ENCODE data around the gene SCGB2B2.

DNA sequence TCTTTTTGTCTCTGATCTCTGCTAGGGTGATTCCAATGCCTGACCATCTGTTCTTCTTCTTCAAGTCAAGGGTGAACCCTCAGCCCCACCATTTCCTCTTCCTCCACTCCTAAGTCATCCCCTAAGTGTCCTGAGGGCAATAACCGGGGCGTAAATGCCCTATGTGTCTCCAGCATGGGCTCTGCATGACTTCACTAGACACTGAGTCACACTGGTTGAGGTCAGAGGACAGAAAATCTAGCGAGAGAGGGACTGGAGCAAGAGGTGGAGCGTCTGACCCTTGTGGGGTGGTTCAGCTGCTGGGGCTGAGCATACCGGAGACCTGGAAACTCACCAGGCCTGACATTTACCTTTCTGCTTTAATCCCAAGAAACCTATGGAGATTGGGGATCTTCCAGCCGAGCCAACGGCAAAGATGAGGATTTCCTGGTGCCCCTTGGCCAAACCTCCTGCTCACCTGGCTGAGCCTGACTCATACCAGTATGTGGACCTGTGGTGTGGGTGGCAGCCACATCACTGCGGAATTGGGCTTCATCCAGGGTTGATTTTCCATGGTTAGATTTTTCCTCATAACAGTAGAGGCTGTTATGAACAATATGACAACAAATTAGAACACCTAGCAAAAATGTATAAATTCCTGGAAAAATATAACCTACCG is 26.9 kb downstream of the SCGB2B2 start:
- TF ChIP-seq, protein P1, sequence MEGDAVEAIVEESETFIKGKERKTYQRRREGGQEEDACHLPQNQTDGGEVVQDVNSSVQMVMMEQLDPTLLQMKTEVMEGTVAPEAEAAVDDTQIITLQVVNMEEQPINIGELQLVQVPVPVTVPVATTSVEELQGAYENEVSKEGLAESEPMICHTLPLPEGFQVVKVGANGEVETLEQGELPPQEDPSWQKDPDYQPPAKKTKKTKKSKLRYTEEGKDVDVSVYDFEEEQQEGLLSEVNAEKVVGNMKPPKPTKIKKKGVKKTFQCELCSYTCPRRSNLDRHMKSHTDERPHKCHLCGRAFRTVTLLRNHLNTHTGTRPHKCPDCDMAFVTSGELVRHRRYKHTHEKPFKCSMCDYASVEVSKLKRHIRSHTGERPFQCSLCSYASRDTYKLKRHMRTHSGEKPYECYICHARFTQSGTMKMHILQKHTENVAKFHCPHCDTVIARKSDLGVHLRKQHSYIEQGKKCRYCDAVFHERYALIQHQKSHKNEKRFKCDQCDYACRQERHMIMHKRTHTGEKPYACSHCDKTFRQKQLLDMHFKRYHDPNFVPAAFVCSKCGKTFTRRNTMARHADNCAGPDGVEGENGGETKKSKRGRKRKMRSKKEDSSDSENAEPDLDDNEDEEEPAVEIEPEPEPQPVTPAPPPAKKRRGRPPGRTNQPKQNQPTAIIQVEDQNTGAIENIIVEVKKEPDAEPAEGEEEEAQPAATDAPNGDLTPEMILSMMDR (conservative IDR thresholded peaks at IDR 0.05): no peak
- TF ChIP-seq ZFX (IDR thresholded peaks at IDR 0.05): no peak

Measured in C4-2B (cell line).